Right cardiac atrium (tissue), 5 donors: ENCODE data around the gene GPR25. TPM values are rescaled to one million over a fixed set of nuclear protein-coding genes. Genes with fewer than 3 reads are reported as not detected.

Experiments
- ATAC-seq, 2 donors: fragments of 200-7000 bp; cut with Tn5 transposase; one replicate each; pipeline versions ENCODE4 v1.8.0 to v1.9.1; 2020; ENCODE audit warnings: moderate library complexity in 2 of 2, mild to moderate bottlenecking in 1 of 2
- DNase-seq, 3 donors: peaks; one replicate each; pipeline ENCODE4 v3.0.0-alpha.2; 2020
- H3K27ac ChIP-seq: one replicate; pipeline ENCODE4 v1.5.1; 2013; ENCODE audit warnings: mild to moderate bottlenecking, low read length, control low read depth, moderate library complexity
- H3K27me3 ChIP-seq: one replicate; pipeline ENCODE4 v1.6.1; 2013; ENCODE audit not compliant: control insufficient read depth, insufficient read depth
- H3K4me1 ChIP-seq: one replicate; pipeline ENCODE4 v1.6.1; 2013; ENCODE audit warnings: low read length; ENCODE audit not compliant: control insufficient read depth, insufficient read depth
- H3K4me3 ChIP-seq: one replicate; pipeline ENCODE4 v1.5.1; 2013; ENCODE audit warnings: low read length, control low read depth
- H3K9me3 ChIP-seq: one replicate; pipeline ENCODE4 v1.6.1; 2013; ENCODE audit warnings: low read length; ENCODE audit not compliant: control insufficient read depth
- WGBS: extraction: QIAGEN DNeasy Blood & Tissue Kit; methylation state at CpG from one replicate; pipeline ENCODE4 v1.1.7; 2013; 5-methylcytosine and 5-hydroxymethylcytosine counted together
- intact Hi-C, 4 donors: fragments of 100-400 bp; cut with DNase I; formaldehyde crosslinking; loops; one replicate each; pipeline versions ENCODE4 v1.11.0 to v1.14.0; 2022 to 2023
- polyA plus RNA-seq: library from polyadenylated mRNA; stranded (reverse); fragments of 200-250 nt; gene quantifications from one replicate; pipeline ENCODE4 v1.2.3, GENCODE V29; 2013
- total RNA-seq, 4 donors: library from RNA; stranded (reverse); fragmentation: NEBNext Ultra II Directional; extraction: Animal tissue kit (Norgen Biotek cat#: 25700); gene quantifications; one replicate each; pipeline ENCODE4 v1.2.1, GENCODE V29; 2021
- donor health status: healthy with polysubstance abuse.
- donor health status: DM: no; HTN: yes; CAD: no.
- donor health status: DM: no; HTN: no; CAD: no.
- donor health status: DM: no; HTN: yes; CAD: no; lungs with severe emphysema.
- donor health status: DM: yes; HTN: yes; CAD: no.

The GPR25 gene
- total and polyA plus RNA-seq, 5 donors, result not detected

- no peak overlapping the region for H3K4me3 ChIP-seq
- ATAC-seq (peak; percentile 36 to 55), DNase-seq (no peak)
- no peaks in the 10 kb centered on the region for H3K27me3 ChIP-seq
- intact Hi-C loops, result no loop called here
- 54% methylated on average over 2 of the region's 2 CpGs for WGBS
- no peaks in the 10 kb centered on the region for H3K4me1 ChIP-seq
- H3K9me3 ChIP-seq, result no peaks in the 10 kb centered on the region
- H3K27ac ChIP-seq, result no peak overlapping the region
Measured at GRCh38 chr1:200856716-200857357, 15.9 kb upstream of the GPR25 start.

- intact Hi-C loops, result no loop called here
- ATAC-seq (no peak), DNase-seq (no peak)
- Histone ChIP-seq H3K27ac (no peak overlapping the region), H3K27me3 (no peaks in the 10 kb centered on the region), H3K9me3 (no peaks in the 10 kb centered on the region), H3K4me3 (no peak overlapping the region), H3K4me1 (no peaks in the 10 kb centered on the region)
- WGBS, result 81% methylated on average over 1 of the region's 1 CpG
Measured at GRCh38 chr1:200857804-200858203, 15.0 kb upstream of the GPR25 start.

- H3K4me1 ChIP-seq, result no peaks in the 10 kb centered on the region
Measured at GRCh38 chr1:200861937-200862647, 10.7 kb upstream of the GPR25 start.

GRCh38 chr1:200862713-200863415 lies 9.9 kb upstream of the GPR25 start:
- H3K9me3 ChIP-seq, result no peaks in the 10 kb centered on the region
- H3K4me3 ChIP-seq, result no peak overlapping the region
- no peak for ATAC-seq
- no peaks in the 10 kb centered on the region for H3K4me1 ChIP-seq
- H3K27me3 ChIP-seq, result no peaks in the 10 kb centered on the region
- no peak for DNase-seq
- WGBS, result 93% methylated on average over 9 of the region's 9 CpGs
- H3K27ac ChIP-seq, result no peak overlapping the region
- intact Hi-C loops, result no loop called here

More at GRCh38 chr1:200861937-200862647, 10.7 kb upstream of the GPR25 start:
- no peaks in the 10 kb centered on the region for H3K9me3 ChIP-seq
- intact Hi-C loops, result no loop called here
- H3K27me3 ChIP-seq, result no peaks in the 10 kb centered on the region
- DNase-seq (no peak), ATAC-seq (no peak)
- WGBS, result 92% methylated on average over 2 of the region's 2 CpGs
- H3K4me3 ChIP-seq, result no peak overlapping the region
- H3K27ac ChIP-seq, result no peak overlapping the region

DNA sequence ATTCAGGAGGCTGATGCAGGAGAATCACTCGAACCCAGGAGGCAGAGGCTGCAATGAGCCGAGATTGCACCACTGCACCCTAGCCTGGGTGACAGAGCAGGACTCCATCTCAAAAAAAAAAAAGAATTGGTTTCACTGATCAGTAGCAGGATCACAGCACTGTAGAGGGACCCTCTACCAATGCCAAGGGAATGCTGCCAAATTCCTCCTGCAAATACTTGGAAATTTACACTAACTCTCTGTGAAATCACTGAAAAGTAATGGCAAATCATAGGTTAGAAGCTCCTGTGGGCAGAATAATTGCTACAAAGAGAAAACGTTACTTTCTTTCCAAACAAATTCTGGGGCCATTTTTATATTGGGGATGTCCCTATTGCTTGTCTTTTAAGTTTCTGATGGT lies 6.7 kb upstream of the GPR25 start:
- no peak overlapping the region for H3K4me3 ChIP-seq
- H3K9me3 ChIP-seq, result no peaks in the 10 kb centered on the region
- no peaks in the 10 kb centered on the region for H3K4me1 ChIP-seq
- H3K27ac ChIP-seq, result no peak overlapping the region
- intact Hi-C loops, result no loop called here
- H3K27me3 ChIP-seq, result no peaks in the 10 kb centered on the region
- 76% methylated on average over 3 of the region's 3 CpGs for WGBS
- DNase-seq, result no peak
- ATAC-seq, result no peak

DNA sequence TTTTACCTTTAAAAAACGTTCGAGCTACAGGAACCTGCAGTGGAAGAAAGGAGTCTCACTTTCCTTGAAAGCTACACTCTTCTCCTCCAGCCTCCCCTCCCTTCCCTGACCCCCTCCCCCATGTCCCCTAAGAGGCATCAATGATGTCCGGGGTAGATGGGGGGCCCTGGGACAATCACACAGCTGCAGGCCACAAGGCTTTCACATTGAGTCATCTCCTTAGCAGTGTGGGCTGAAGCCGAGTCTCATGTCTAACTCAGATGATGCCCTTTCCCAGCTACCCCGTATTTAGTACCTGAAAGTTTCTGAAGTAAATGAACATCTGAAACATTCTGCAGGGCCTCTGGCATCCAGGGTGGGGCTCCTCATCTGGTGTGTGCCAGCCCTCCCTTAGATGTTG lies 6.3 kb upstream of the GPR25 start:
- Histone ChIP-seq H3K4me3 (no peak overlapping the region), H3K9me3 (no peaks in the 10 kb centered on the region), H3K27ac (no peak overlapping the region), H3K4me1 (no peaks in the 10 kb centered on the region), H3K27me3 (no peaks in the 10 kb centered on the region)
- WGBS, result 37% methylated on average over 5 of the region's 5 CpGs
- intact Hi-C loops, result no loop called here
- peak in 1 of 2 donors; percentile 26 for ATAC-seq
- no peak for DNase-seq

DNA sequence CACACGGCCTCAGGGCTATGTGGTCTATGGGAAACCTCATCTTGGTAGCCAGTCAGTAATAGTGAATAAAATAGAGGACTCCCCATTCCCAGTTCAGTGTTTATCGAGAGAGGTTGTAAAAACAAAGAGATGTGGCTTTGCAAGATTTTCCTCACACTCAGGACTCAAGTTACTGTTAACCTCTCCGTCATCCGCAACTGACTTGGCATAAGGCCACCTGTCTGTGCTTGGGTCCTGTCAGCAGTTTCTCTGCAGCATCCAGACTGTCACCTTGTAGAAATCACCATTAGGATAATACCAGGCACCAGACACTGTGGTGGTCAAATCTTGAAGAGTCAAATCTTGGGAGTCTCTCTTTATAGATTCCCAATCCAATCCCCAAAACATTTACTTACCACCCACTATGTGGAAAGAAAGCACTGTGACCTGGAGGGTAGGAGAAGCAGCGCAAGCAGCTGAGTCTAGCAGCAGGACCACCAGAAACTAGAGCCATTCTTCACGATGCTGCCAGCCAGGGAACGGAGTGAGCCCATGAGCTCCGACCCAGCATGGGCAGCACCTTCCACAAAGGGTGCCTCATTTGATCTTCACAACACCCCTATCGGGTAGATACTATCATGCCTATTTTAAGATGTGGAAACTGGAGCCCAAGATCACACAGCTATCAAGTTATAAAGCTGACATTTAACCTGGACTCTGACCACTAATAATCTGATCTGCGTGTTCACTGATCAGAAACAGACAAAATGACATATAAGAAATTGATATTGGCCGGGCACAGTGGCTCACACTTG lies 5.6 kb upstream of the GPR25 start:
- 37% methylated on average over 11 of the region's 11 CpGs for WGBS
- Histone ChIP-seq H3K4me3 (no peak overlapping the region), H3K9me3 (no peaks in the 10 kb centered on the region), H3K27me3 (no peaks in the 10 kb centered on the region), H3K4me1 (no peaks in the 10 kb centered on the region), H3K27ac (no peak overlapping the region)
- ATAC-seq (peak; percentile 23 to 55), DNase-seq (no peak)
- intact Hi-C loops, result no loop called here

- intact Hi-C loops, result no loop called here
- Histone ChIP-seq H3K4me1 (peaks cover 5% of the 10 kb centered on the region), H3K9me3 (no peaks in the 10 kb centered on the region), H3K27ac (no peak overlapping the region), H3K4me3 (no peak overlapping the region), H3K27me3 (no peaks in the 10 kb centered on the region)
- ATAC-seq (no peak), DNase-seq (no peak)
- WGBS, result 73% methylated on average over 5 of the region's 5 CpGs
Measured at GRCh38 chr1:200869376-200869752, 3.4 kb upstream of the GPR25 start.

GRCh38 chr1:200869753-200870391 lies 2.9 kb upstream of the GPR25 start:
- Histone ChIP-seq H3K4me1 (peaks cover 5% of the 10 kb centered on the region), H3K4me3 (no peak overlapping the region), H3K27ac (no peak overlapping the region), H3K9me3 (no peaks in the 10 kb centered on the region), H3K27me3 (no peaks in the 10 kb centered on the region)
- DNase-seq, result no peak
- 88% methylated on average over 9 of the region's 9 CpGs for WGBS
- no peak for ATAC-seq
- intact Hi-C loops, result no loop called here

DNA sequence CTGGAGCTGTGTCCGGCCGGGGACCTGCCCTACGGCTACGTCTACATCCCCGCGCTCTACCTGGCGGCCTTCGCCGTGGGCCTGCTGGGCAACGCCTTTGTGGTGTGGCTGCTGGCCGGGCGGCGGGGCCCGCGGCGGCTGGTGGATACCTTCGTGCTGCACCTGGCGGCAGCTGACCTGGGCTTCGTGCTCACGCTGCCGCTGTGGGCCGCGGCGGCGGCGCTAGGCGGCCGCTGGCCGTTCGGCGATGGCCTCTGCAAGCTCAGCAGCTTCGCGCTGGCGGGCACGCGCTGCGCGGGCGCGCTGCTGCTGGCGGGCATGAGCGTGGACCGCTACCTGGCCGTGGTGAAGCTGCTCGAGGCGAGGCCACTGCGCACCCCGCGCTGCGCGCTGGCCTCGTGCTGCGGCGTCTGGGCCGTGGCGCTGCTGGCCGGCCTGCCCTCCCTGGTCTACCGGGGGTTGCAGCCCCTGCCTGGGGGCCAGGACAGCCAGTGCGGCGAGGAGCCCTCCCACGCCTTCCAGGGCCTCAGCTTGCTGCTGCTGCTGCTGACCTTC lies 412 bp downstream of the GPR25 start:
- no peaks in the 10 kb centered on the region for H3K27me3 ChIP-seq
- peak; percentile 25 to 37 for ATAC-seq
- no peaks in the 10 kb centered on the region for H3K9me3 ChIP-seq
- H3K4me1 ChIP-seq, result peaks cover 5% of the 10 kb centered on the region
- DNase-seq, result peak in 2 of 3 donors; percentile 48 to 52
- H3K4me3 ChIP-seq, result peak overlapping the region; percentile 16
- intact Hi-C loops, result no loop called here
- no peak overlapping the region for H3K27ac ChIP-seq
- 8% methylated on average over 61 of the region's 61 CpGs for WGBS
